ENCODE measurements around the gene ZNF516.
"Not testable (repeated sequence)": the region's sequence is repeated elsewhere in the genome, so short reads cannot be mapped to it uniquely, and the experiment has no call there.

ZNF516 gene

GRCh38 chr18:76495006-76495370 lies at the start of gene ZNF516:
TSS of gene ZNF516 (minus strand) at chr18:76495242. CDS start at chr18:76443054, 52,188 bp downstream.
- peak within 1 kb of the TSS; percentile 71 for H3K4me3 ChIP-seq
- no peak for TF ChIP-seq CTCF (IDR thresholded peaks at IDR 0.05)
- peak within 1 kb of the TSS; percentile 61 to 86 for H3K27ac ChIP-seq
- no peak for DNase-seq (ENCODE audit: low spot score)

GRCh38 chr18:76538846-76539245 lies 43.8 kb upstream of the ZNF516 start:
- Histone ChIP-seq H3K4me3 (no peak overlapping the region), H3K27ac (no peak overlapping the region)
- no peak for DNase-seq (ENCODE audit: low spot score)
- no peak for TF ChIP-seq CTCF (IDR thresholded peaks at IDR 0.05)

GRCh38 chr18:76537621-76538020 lies 42.6 kb upstream of the ZNF516 start:
- no peak overlapping the region for H3K27ac ChIP-seq
- H3K4me3 ChIP-seq: no peak overlapping the region
- TF ChIP-seq CTCF (IDR thresholded peaks at IDR 0.05): no peak
- no peak for DNase-seq (ENCODE audit: low spot score)

- not testable (repeated sequence) for H3K27ac ChIP-seq; DNase-seq (ENCODE audit: low spot score); H3K4me3 ChIP-seq
Observed at GRCh38 chr18:76536593-76536992, 41.6 kb upstream of the ZNF516 start.

- TF ChIP-seq CTCF (IDR thresholded peaks at IDR 0.05): no peak
- Histone ChIP-seq H3K27ac (no peak overlapping the region), H3K4me3 (no peak overlapping the region)
- no peak for DNase-seq (ENCODE audit: low spot score)
Observed at GRCh38 chr18:76532875-76533274, 37.8 kb upstream of the ZNF516 start.

GRCh38 chr18:76530846-76531245 lies 35.8 kb upstream of the ZNF516 start:
- Histone ChIP-seq H3K4me3 (no peak overlapping the region), H3K27ac (no peak overlapping the region)
- no peak for TF ChIP-seq CTCF (IDR thresholded peaks at IDR 0.05)
- DNase-seq (ENCODE audit: low spot score): no peak

- no peak for TF ChIP-seq CTCF (IDR thresholded peaks at IDR 0.05)
- no peak for DNase-seq (ENCODE audit: low spot score)
- H3K4me3 ChIP-seq: no peak overlapping the region
- no peak overlapping the region for H3K27ac ChIP-seq
Observed at GRCh38 chr18:76530391-76530790, 35.3 kb upstream of the ZNF516 start.

GRCh38 chr18:76529433-76529811 lies 34.4 kb upstream of the ZNF516 start:
- Histone ChIP-seq H3K27ac (no peak overlapping the region), H3K4me3 (no peak overlapping the region)
- DNase-seq (ENCODE audit: low spot score): no peak
- no peak for TF ChIP-seq CTCF (IDR thresholded peaks at IDR 0.05)
